Activated CD8-positive, alpha-beta memory T cell treated with anti-CD3 and anti-CD28 coated beads for 24 hours (primary cell): ENCODE data around the gene FUT7.

Source experiments
- DNase-seq: peaks from one replicate; pipeline ENCODE4 v3.0.0-alpha.2; 2020

The FUT7 gene, protein sequence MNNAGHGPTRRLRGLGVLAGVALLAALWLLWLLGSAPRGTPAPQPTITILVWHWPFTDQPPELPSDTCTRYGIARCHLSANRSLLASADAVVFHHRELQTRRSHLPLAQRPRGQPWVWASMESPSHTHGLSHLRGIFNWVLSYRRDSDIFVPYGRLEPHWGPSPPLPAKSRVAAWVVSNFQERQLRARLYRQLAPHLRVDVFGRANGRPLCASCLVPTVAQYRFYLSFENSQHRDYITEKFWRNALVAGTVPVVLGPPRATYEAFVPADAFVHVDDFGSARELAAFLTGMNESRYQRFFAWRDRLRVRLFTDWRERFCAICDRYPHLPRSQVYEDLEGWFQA

DNA sequence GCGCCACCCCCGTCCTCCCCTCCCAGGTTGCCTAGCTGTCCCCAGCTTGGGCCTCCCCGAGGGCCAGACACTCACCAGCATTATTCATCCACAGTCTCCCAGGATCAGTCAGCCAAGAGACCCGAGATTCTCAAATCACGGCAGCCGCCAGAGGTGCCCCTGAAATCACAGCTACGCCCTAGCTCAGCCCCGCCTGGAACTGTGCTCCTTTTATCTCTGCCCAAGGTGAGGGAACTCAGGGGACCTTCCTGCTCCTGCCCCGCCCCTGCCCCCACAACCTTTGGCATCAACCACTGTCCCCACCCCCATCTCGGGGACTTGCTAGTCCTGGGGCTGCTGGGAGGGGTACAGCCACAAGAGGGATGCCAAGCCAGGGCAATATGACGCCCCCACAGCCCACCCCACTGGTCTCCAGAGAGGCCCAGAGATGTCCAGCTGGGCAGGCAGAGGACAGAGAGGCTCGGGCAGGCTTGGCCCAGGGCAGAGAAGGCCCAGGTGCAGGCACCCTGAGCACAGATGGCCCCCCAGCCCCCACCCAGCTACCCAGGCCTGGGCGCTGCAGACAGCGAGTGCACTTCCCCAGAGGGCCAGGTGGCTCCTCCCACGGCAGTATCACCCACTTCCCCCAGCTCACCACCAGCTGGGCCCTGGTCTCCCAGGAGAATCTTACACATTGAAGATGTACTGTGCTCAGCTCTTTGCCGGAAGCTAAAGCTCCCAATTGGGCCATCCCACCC is at the start of gene FUT7:
Gene FUT7, minus strand, starts transcription at position 185 of the 737 bp plus-strand sequence. Its CDS starts 97 bp downstream, at position 88.
- no peak for DNase-seq

DNA sequence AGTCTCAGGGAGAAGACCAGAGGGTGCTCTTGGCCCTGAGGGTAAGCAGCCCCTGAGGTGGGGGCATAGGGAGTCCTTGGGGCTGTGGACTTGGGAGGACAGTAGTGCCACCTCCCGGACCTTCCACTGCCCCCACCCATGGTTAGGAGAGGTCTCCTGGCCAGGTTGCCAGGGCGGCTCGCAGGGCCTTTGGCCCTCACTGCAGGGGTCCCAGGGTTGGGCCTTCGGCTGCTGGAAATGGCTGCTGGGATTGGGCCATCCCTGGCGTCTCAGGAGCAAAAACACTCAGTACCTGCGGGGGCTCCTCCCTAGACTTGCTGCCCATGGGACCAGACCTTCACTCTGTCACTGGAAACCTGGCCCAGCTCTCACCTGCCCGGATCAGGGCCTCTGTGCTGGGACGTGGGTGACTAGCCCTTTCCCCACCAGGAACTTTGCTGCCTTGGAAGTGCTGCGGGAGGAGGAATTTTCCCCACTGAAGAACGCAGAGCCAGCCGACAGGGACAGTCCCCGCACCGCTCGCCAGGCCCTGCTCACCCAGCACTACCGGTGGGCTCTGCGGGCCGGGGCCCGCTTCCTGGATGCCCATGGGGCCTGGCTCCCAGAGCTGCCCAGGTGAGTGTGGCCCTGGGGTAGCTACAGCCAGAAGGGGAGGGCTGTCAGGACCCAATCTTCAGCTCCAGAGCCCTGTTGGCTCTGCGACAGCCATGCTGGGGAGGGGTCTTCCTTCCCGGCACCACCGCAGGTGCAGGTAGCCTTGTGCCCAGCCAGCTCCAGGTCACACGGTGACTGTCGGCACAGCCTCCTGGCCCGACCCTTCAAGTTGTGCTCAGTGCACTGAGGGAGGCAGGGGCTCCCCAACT is 48.6 kb upstream of the FUT7 start:
- DNase-seq = no peak

- DNase-seq = no peak
These were observed 47.5 kb upstream of the FUT7 start for GRCh38 chr9:137079401-137079787.

DNA sequence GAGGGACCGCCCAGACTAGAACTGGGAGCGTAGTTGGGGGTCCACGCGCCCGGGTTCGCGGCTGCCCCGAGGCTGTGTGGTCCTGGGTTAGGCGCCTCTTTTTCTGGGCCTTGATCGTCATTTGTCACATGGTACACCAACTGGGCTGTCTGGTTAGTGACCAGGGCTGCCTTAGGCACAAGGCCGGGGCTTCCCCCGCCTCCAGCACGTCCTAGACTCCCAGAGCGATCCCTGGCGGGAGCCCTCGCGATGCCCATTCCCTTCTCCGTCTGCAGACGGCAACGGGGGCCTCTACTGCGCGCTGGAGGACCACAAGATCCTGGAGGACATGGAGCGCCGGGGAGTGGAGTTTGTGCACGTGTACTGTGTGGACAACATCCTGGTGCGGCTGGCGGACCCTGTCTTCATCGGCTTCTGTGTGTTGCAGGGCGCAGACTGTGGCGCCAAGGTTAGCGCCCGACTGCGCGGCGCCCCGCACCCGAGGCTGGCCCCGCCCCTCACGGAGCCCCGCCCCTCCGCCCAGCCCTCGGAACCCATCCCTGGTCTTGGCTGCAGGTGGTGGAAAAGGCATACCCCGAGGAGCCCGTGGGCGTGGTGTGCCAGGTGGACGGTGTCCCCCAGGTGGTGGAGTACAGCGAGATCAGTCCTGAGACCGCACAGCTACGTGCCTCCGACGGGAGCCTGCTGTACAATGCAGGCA is 47.0 kb upstream of the FUT7 start:
- no peak for DNase-seq

- DNase-seq = peak; percentile 79
These were observed 46.1 kb upstream of the FUT7 start for GRCh38 chr9:137077758-137078693.

- peak; percentile 85 for DNase-seq
These were observed 45.3 kb upstream of the FUT7 start, which contains the start of gene UAP1L1 for GRCh38 chr9:137077010-137077747. UAP1L1 (plus strand) TSS chr9:137077517; CDS start chr9:137077533, 16 bp downstream.

GRCh38 chr9:137076636-137077009 is 44.7 kb upstream of the FUT7 start:
- DNase-seq = no peak

- no peak for DNase-seq
These were observed 43.4 kb upstream of the FUT7 start for GRCh38 chr9:137075275-137075775.

GRCh38 chr9:137074657-137075274 is 42.9 kb upstream of the FUT7 start:
- DNase-seq = no peak

DNA sequence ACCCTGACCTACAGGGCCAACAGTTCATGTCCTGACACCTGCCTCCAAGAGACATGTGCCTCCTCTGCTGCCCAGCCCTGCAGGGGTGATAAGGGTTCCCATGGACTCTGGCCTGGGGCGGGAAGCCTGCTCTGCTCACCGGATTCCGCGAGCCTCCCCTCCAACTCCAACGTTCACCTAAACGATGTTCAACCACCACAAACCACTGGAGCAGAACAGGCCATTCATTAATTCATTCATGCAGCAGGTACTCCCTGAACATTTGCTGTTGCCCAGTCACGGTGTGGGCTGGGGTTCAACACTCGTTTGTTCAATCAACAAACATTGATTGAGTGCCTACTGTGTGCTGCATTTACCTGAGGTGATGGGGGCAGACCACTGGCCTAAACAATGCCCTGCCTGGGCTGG is 42.1 kb upstream of the FUT7 start:
- DNase-seq = no peak

DNA sequence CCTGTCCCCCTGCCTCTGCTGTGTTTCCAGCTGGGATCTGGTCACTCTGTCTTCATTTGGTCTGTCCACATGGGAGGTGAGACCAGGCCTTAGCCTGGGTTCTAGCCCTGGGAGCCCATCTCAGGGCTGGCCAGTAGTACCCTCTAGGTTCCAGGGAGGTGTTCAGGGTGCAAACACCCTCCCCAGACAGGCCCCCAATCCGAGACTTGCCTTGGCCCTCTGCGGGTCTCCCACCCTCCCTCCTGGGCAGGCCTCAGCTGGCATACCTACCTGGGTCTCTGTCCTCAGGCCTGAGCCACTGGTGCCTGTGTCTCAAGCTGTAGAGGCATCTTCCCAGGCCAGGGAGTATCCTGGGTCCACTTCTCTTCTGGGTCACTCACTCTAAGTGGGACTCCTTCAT is 39.4 kb upstream of the FUT7 start:
- no peak for DNase-seq

- DNase-seq = no peak
These were observed 39.0 kb upstream of the FUT7 start for GRCh38 chr9:137070906-137071275.

DNA sequence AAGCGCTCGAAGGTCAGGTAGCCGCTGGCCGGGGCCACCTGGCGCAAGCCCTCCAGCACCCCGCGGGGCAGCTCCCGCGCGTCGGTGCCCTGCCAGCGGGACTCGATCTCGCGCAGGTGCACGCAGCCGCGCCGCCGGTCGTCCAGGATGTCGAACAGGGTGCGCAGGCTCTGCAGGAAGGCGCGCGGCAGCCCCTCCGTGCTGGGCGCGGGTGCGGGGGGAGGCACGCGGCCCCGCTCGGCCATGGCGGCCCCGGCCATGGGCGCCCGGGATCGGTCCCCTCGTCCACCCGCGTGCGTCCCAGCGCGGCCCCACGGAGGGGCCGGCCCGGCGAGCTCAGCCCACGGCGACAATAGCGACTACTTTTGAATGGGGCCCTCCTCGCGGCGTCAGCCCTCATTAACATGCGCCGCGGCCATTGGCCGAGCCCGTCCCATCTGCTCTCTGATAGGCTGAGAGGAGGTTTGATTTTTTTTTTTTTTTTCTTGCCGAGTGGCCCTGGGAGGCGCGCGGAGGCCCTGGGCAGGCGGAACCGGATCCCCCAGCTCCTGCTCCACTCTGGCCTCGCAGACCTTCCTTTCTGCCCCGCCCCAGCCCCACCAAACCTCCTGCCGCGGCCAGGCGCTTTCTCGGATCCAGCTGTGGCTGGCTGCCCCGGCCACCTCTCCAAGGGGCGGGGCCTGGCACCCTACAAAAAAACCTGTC is 38.5 kb upstream of the FUT7 start, which contains the start of gene SAPCD2:
Gene SAPCD2, minus strand, starts transcription at position 357 of the 705 bp plus-strand sequence. Its CDS starts 97 bp downstream, at position 260.
- DNase-seq = peak; percentile 90

DNA sequence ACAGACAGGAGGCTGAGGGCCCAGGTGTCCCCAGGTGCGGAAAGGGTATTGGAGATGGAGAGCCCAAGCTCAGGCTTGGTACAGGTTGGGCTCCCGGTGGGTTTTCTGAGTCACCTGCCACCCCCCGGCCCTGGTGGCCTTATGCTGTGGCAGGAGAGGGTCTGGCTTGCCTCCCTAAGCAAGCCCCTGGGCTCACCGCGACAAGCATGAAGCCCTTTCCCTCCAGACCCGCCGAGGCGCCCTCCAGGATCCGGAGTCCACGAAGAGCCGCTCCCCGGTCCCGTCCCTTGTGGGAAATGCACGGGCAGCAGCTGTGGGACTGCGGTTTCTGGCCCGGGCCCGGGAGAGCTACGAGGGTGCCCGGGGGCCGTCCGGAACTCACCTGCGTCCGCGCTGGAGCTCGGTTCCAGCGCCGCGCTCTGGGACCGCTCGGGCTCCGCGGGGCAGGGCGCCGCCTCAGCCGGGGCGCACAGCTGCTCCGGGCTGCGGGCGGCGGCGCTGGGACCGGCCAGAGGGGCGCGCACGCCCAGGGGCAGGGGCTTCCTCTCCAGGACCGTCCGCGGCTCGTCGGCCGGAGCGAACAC is 37.7 kb upstream of the FUT7 start:
- no peak for DNase-seq

DNA sequence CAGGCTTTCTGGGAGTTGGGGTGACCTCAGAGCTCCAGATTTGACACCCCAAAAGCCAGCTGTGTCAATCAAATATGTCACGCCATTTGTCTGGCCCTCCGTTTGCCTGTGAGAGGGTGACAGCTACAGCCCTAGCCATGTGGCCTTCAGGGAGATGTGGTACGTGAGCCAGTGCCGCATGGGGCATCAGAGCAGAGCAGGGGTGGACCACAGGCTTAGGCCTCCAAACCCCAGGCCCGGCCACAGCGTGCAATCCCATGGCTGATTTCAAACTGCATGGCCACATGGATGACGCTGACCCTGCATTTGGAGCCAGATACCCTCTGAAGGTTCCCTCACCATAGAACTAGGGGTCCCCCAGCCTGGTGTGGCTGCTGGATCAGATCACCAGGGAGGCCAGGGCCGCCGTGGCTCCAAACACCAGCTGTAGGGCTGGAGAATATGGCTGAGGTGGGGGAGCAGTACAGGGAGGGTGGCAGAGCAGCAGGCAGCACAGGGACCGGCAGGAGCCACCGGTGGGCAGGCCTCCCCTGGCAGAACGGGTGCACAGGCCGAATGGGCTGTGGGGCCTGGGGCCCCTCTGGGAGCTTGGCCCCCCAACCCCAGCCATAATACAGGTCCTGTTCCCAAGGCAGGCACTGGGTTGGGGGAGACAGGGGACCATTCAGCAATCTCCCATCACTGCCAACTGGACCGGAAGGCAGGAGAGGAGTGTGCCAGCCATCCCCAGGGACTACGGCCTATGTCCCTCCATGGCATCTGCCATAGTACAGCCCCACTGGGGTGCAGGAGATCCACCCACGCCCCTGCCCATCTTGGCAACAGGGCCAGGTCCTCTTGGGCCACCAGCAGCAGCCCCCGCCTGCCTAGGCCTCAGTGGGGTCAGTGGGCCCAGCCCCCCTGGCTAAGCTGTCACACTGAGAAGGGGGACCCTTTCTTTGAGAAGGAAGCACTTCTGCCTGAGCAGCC is 36.9 kb upstream of the FUT7 start:
- DNase-seq = no peak

- peak; percentile 93 for DNase-seq
These were observed 36.1 kb upstream of the FUT7 start for GRCh38 chr9:137067860-137068538.
